Endothelial cell (in vitro differentiated cells): ENCODE results near the gene CBX7. TPM values are rescaled to one million over a fixed set of nuclear protein-coding genes. Genes with fewer than 3 reads are reported as not detected.
"Not testable (repeated sequence)": the region's sequence is repeated elsewhere in the genome, so short reads cannot be mapped to it uniquely, and the experiment has no call there.

Source experiments
- DNase-seq: peaks from one replicate; pipeline ENCODE4 v3.0.0; 2021; ENCODE audit warnings: low spot score
- H3K27ac Mint-ChIP-seq: one replicate; pipeline ENCODE4 v1.8.0; 2021; ENCODE audit warnings: mixed read lengths, inconsistent platforms; ENCODE audit not compliant: unreplicated experiment
- H3K27me3 Mint-ChIP-seq: one replicate; pipeline ENCODE4 v1.8.0; 2021; ENCODE audit warnings: mild to moderate bottlenecking, moderate library complexity, mixed read lengths, inconsistent platforms; ENCODE audit not compliant: unreplicated experiment
- H3K36me3 Mint-ChIP-seq: one replicate; pipeline ENCODE4 v1.8.0; 2021; ENCODE audit warnings: mild to moderate bottlenecking, low read depth, mixed read lengths, inconsistent platforms; ENCODE audit not compliant: unreplicated experiment
- H3K4me1 Mint-ChIP-seq: one replicate; pipeline ENCODE4 v1.8.0; 2021; ENCODE audit warnings: mild to moderate bottlenecking, mixed read lengths, inconsistent platforms; ENCODE audit not compliant: unreplicated experiment
- H3K4me3 Mint-ChIP-seq: one replicate; pipeline ENCODE4 v1.8.0; 2021; ENCODE audit warnings: mild to moderate bottlenecking, mixed read lengths, inconsistent platforms; ENCODE audit not compliant: unreplicated experiment
- H3K9me3 Mint-ChIP-seq: one replicate; pipeline ENCODE4 v1.8.0; 2021; ENCODE audit warnings: mixed read lengths, inconsistent platforms; ENCODE audit not compliant: unreplicated experiment
- total RNA-seq: library from RNA; stranded (reverse); fragmentation: NEBNext Ultra II Directional; extraction: Animal tissue kit (Norgen Biotek cat#: 25700); gene quantifications from one replicate; pipeline ENCODE4 v1.2.1, GENCODE V29; 2021; ENCODE audit not compliant: unreplicated experiment
- TF ChIP-seq, protein P1 (sequence below): fragments of 200-600 bp; sonication (generic); IDR thresholded peaks from one replicate; pipeline ENCODE4 v1.5.0; 2021; ENCODE audit warnings: antibody characterized with exemption; ENCODE audit not compliant: unreplicated experiment

CBX7 gene
- total RNA-seq, 1 donor from 2014 or later, result 3.5 TPM

DNA sequence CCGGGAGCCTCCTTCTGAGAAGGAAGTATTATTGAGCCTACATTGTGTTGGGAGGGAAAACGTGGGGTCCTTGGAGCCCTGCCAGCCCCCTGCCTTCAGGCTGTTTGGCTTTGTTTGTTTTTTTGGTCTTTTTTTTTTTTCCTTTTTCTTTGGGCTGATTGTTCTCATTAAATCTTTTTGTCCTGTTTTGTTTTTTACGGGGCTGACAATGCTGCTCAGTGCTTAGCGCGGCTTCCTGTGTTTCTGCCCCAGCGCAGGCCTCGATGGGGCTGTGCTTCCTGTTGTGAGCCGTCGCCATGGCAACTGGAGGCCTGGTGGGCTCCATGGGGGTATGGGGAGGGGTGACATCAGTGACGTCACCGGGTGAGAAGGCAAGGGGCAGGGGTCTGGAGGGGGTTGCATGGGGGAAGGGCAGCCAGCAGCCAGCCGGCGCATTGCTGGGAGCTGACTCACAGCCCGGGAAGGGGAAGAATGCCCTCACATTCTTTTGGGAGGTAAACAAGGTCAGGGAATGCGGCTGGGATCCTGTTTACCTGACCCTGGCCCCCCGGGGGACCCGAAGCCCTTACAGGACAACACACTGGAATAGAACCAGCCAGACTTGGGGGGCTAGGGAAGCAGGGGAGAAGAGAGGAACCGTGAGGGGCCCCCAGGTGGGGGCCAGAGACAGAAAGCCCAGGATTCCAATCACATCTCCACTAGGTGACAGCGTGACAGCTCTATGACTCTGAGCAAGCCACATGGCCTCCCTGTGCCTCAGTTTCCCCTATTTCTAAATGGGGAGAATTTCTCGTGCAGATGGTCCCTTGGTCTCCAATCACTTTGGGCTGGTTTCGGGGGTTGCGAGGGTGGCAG, 22.2 kb upstream of the CBX7 start:
- Mint-ChIP-seq H3K4me3 (no peak overlapping the region), H3K27ac (peak overlapping the region; percentile 100)

DNA sequence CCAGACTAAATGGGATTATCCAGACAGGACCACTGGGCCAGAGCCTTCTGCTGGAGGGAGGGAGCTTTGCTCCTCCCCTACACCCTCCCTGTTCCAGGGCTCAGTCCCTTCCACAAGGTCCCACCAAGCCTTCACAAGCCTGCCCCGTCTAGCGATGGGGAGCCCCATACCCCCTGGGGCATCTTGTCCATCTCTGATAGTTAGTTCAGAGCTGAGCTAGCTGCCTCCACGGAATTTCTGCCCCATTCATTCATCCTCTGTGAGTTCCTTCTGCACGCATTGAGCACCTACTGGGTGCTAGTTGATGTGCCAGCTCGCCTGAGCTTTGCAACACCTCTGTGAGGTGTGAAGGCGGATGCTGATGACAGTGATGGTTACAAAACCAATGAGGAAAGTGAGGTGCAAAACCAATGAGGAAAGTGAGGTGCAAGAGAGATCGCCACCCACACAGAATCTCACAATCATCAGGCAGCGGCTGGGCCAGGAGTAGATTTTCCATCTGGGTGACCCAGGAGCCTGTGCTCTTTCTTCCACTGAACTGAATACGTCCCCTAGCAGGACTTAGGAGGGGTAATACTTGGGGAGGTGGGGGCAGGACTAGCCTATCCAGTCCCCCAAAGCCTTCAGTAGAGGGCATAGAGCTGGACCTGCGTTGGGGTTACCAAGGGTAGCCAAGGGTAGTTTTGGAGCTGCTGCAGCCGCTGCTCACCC, 21.5 kb upstream of the CBX7 start:
- no peak overlapping the region for H3K4me3 Mint-ChIP-seq
- H3K4me1 Mint-ChIP-seq, result peaks cover 63% of the 10 kb centered on the region

More for the DNA sequence above, 22.2 kb upstream of the CBX7 start:
- Mint-ChIP-seq H3K9me3 (no peaks in the 10 kb centered on the region), H3K27me3 (peaks cover 15% of the 10 kb centered on the region), H3K4me1 (peaks cover 62% of the 10 kb centered on the region), H3K36me3 (no peaks in the 10 kb centered on the region)
- TF ChIP-seq, protein P1, sequence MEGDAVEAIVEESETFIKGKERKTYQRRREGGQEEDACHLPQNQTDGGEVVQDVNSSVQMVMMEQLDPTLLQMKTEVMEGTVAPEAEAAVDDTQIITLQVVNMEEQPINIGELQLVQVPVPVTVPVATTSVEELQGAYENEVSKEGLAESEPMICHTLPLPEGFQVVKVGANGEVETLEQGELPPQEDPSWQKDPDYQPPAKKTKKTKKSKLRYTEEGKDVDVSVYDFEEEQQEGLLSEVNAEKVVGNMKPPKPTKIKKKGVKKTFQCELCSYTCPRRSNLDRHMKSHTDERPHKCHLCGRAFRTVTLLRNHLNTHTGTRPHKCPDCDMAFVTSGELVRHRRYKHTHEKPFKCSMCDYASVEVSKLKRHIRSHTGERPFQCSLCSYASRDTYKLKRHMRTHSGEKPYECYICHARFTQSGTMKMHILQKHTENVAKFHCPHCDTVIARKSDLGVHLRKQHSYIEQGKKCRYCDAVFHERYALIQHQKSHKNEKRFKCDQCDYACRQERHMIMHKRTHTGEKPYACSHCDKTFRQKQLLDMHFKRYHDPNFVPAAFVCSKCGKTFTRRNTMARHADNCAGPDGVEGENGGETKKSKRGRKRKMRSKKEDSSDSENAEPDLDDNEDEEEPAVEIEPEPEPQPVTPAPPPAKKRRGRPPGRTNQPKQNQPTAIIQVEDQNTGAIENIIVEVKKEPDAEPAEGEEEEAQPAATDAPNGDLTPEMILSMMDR, result no peak
- peak; percentile 100 for DNase-seq

DNA sequence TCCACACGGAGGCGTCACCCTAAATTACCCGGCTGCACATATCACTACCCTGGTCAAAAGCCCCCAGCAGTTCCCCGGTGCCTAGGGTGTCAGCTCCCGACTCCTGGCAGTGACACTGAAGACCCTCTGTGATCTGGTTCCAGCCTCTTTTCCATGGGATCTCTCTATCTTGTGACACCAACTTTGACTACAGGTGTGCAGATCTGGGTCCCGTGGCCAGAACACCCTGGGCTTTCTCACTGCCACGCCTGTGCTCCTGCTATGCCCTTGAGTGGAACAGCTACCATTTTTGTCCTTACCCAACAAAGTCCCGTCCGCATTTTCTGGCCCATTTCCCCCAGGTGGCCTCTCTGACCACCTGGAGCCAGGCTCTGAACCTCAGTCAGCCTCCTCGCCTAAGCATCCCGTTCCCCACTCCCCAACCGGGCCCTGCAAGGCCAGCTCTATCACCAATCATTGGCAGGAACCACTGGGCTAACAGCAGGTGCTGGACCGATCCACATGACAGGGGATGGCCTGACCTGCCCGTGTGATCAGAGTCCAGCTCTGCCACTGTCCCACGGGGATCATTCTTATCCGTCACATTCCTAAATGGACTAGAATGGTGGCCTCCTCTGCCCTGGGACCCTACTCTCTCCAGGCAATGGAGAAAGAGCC, 20.7 kb upstream of the CBX7 start:
- H3K9me3 Mint-ChIP-seq, result no peaks in the 10 kb centered on the region
- no peaks in the 10 kb centered on the region for H3K36me3 Mint-ChIP-seq
- no peak for DNase-seq
- peaks cover 10% of the 10 kb centered on the region for H3K27me3 Mint-ChIP-seq
- H3K4me3 Mint-ChIP-seq, result peak overlapping the region; percentile 34
- peak overlapping the region; percentile 100 for H3K27ac Mint-ChIP-seq
- H3K4me1 Mint-ChIP-seq, result peaks cover 57% of the 10 kb centered on the region
- TF ChIP-seq, protein P1, result no peak

More for the DNA sequence above, 21.5 kb upstream of the CBX7 start:
- no peaks in the 10 kb centered on the region for H3K9me3 Mint-ChIP-seq
- TF ChIP-seq, protein P1, result no peak
- H3K27me3 Mint-ChIP-seq, result peaks cover 13% of the 10 kb centered on the region
- DNase-seq, result no peak
- H3K36me3 Mint-ChIP-seq, result no peaks in the 10 kb centered on the region
- peak overlapping the region; percentile 100 for H3K27ac Mint-ChIP-seq

DNA sequence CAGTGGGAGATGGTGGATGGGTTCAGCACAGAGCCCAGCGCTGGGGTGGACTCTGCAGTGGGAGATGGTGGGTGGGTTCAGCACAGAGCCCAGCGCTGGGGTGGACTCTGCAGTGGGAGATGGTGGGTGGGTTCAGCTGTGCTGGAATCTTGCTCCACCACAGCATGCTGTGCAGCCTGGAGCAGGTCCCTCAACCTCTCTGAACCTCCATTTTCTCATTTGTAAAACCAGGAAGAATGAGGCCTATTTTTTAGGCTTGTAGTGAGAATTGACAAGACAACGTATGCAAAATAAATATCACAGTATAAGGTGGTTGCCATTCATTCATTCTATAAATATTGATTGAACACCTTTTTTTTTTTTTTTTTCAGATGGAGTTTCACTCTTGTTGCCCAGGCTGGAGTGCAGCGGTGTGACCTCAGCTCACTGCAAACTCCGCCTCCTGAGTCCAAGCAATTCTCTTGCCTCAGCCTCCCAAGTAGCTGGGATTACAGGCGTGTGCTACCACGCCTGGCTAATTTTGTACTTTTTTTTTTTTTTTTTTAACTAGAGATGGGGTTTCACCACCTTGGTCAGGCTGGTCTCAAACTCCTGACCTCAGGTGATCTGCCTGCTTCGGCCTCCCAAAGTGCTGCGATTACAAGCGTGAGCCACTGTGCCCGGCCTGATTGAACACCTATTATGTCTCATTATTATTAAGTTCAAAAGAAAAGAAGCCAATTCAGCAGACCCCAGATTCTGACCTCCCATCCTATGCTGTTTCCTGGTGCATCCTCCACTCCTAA, 20.0 kb upstream of the CBX7 start:
- not testable (repeated sequence) for H3K36me3 Mint-ChIP-seq, H3K9me3 Mint-ChIP-seq, DNase-seq, H3K4me3 Mint-ChIP-seq
- peak overlapping the region; percentile 100 for H3K27ac Mint-ChIP-seq
- H3K4me1 Mint-ChIP-seq, result peaks cover 50% of the 10 kb centered on the region
- peaks cover 13% of the 10 kb centered on the region for H3K27me3 Mint-ChIP-seq
